BJ (cell line): ENCODE measurements around the gene EHD4. TPM values are rescaled to one million over a fixed set of nuclear protein-coding genes. Genes with fewer than 3 reads are reported as not detected.

Experiments used
- CTCF ChIA-PET: fragments of 350-600 bp; formaldehyde crosslinking; extraction: SDS; loops from one replicate; lab custom pipeline; 2021; ENCODE audit warnings: antibody characterized with exemption, inconsistent platforms; lab: Yijun Ruan, JAX
- POLR2A ChIA-PET: fragments of 300-600 bp; sonication (Branson Sonifier 250); formaldehyde crosslinking; extraction: SDS; loops from one replicate; lab custom pipeline; 2021; ENCODE audit warnings: antibody characterized with exemption; lab: Charles Lee
- DNase-seq: peaks from one replicate; pipeline ENCODE4 v3.0.0-alpha.2; 2011; ENCODE audit warnings: low read depth
- H3K27me3 ChIP-seq: 2 replicates; pipeline ENCODE4 v1.6.0; 2011; ENCODE audit warnings: low read length; ENCODE audit not compliant: control insufficient read depth, insufficient read depth
- H3K36me3 ChIP-seq: 2 replicates; pipeline ENCODE4 v1.5.1; 2011; ENCODE audit warnings: low read length; ENCODE audit not compliant: control insufficient read depth, insufficient read depth
- H3K4me3 ChIP-seq: 2 replicates; pipeline ENCODE4 v1.5.1; 2011; ENCODE audit warnings: low read depth, mild to moderate bottlenecking, control low read depth, low read length
- polyA plus RNA-seq: library from polyadenylated mRNA; depleted of rRNA; stranded (reverse); fragments of >200 nt; gene quantifications from 2 replicates; pipeline ENCODE4 v1.2.3, GENCODE V29; 2011
- TF ChIP-seq, protein P1 (sequence below): IDR thresholded peaks from 2 replicates; pipeline ENCODE4 v1.5.1; 2011; ENCODE audit warnings: low read depth, mild to moderate bottlenecking, control low read depth, inconsistent platforms, low read length, moderate library complexity; ENCODE audit not compliant: insufficient read depth

The EHD4 gene
- polyA plus RNA-seq, 1 experiment, result 17.0 TPM

DNA sequence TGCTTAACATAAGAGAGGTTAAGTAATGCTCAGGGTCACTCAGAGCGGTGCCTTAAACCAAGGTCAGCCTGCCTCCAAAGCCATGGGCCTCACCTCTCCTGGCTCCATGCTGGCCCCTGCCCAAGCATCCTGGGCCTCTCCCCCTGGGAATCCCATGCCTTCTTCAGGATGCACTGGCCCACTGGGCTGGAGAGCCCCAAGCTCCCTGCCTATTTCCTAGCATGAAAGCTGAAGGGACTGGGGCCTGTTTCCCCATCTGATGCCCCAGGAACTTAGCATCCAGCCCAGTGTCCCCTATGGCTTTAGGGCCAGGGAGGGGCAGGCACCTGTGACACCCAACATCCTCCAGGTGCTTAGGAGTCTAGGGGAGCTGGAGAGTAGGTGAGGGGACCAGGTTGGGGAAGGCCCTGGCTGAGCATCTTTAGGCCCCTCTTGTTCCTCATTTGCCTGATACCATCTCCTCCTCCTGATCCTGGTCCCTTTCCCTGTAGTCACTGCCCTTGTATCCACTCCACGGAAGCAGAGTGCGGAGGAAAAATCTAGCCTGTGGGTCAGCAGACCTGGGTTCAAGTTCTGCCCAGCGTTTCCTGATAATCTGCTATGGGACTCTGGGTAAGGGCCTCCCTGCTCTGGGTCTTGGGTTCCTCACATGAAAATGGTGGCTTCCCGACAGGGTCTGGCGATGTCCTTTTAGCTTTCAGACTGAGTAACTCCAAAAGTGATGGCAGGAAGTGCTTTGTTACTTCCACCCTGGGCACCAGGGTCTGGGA is 28.6 kb downstream of the EHD4 start:
- TF ChIP-seq, protein P1, sequence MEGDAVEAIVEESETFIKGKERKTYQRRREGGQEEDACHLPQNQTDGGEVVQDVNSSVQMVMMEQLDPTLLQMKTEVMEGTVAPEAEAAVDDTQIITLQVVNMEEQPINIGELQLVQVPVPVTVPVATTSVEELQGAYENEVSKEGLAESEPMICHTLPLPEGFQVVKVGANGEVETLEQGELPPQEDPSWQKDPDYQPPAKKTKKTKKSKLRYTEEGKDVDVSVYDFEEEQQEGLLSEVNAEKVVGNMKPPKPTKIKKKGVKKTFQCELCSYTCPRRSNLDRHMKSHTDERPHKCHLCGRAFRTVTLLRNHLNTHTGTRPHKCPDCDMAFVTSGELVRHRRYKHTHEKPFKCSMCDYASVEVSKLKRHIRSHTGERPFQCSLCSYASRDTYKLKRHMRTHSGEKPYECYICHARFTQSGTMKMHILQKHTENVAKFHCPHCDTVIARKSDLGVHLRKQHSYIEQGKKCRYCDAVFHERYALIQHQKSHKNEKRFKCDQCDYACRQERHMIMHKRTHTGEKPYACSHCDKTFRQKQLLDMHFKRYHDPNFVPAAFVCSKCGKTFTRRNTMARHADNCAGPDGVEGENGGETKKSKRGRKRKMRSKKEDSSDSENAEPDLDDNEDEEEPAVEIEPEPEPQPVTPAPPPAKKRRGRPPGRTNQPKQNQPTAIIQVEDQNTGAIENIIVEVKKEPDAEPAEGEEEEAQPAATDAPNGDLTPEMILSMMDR, result no peak
- no peak overlapping the region for H3K4me3 ChIP-seq
- no peaks in the 10 kb centered on the region for H3K27me3 ChIP-seq
- DNase-seq, result no peak
- ChIA-PET POLR2A (interaction anchor here (0.9 kb wide), 1 partner anchor 28 kb away, joined by 3 read pairs; the partner anchor contains the start of gene EHD4), CTCF (interaction anchor here (1.2 to 1.5 kb wide), 3 partner anchors 9 to 13 kb away, joined by 3 to 6 read pairs (median 3); no protein-coding TSS in a partner anchor)
- H3K36me3 ChIP-seq, result peaks cover 4% of the 10 kb centered on the region; the same call in 1 of the 2 replicates

DNA sequence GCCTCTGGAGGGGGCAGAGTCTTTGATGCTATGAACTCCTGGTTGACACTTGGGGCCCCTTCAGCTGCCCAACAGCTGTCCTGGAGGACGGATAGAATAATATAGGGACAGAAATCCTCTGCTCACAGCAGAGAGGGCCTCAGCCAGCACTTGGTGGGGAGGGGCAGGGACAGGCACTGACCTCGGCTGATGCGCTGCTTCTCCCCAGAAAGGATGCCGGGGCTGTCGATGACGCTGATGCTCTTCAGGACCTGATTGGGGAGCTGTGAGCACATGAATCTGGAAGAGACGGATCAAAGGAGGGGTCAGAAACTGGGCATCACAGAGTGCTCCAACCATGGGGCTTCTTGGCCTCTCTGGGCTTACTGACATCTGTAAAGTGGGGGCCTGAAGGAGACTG is 29.5 kb downstream of the EHD4 start:
- no peak overlapping the region for H3K4me3 ChIP-seq
- peaks cover 4% of the 10 kb centered on the region; the same call in 1 of the 2 replicates for H3K36me3 ChIP-seq
- no peaks in the 10 kb centered on the region for H3K27me3 ChIP-seq
- TF ChIP-seq, protein P1, result no peak
- ChIA-PET POLR2A (no interaction called here), CTCF (interaction anchor here (1.2 to 1.5 kb wide), 2 partner anchors 12 to 13 kb away, joined by 3 read pairs; no protein-coding TSS in a partner anchor)
- no peak for DNase-seq

DNA sequence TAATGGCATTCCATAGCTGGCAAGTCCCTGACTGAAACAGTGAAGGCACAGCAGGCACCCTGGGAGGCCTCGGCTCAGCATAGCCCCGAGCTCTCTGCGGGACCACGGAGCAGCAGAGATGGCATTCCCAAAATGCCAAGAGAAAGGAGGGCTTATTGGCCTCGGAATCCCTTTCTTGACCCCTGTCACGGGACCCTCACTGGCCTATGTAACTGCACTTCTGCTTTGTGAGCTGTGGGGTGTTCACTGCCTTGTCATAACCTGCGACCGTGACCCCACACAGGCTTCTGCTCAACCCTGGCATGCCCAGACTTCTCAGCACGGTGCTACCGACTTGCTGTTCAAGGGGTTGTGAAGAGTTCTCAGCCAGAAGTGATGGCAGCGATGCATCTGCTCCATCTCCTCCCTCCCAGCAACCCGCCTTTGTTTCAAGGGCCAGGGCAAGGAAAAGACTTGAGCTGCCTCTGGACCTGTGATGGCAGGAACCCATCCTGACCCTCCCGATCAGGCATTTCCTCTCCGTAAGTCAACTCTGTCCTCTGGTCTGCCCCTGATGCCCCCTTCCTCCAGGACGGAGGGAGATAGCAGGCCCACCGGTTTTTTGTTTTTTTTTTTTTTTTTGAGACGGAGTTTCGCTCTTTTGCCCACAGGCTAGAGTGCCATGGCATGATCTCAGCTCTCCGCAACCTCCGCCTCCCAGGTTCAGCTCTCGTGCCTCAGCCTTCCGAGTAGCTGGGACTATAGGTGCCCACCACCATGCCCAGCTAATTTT is 30.5 kb downstream of the EHD4 start:
- ChIA-PET CTCF (interaction anchor here (0.6 to 2.1 kb wide), 2 partner anchors 41 to 48 kb away, joined by 3 to 7 read pairs; no protein-coding TSS in a partner anchor), POLR2A (interaction anchor here (0.7 kb wide), 1 partner anchor 161 kb away, joined by 3 read pairs; no protein-coding TSS in a partner anchor)
- TF ChIP-seq, protein P1, result no peak
- DNase-seq, result no peak
- Histone ChIP-seq H3K4me3 (no peak overlapping the region), H3K27me3 (no peaks in the 10 kb centered on the region), H3K36me3 (peaks cover 4% of the 10 kb centered on the region; the same call in 1 of the 2 replicates)

DNA sequence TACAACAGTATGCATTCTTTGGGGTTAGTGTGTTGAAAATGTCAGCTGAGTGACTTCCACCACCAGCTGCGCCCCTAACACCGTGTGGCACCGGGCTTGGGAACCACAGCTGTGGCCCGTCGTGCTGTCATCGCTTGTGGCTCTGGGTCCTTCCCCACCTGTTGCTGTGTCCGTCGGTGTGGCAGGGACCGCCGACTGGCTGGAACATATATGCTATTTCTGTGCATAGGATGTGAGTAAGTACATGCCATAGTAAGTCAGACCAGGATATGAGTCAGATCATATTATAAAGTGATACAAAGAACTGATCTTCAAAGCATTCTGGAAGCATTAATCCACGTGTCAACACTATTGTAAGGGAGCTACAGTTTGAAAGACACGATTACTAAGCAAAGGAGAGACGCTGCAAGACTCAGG is 31.9 kb downstream of the EHD4 start:
- CTCF ChIA-PET, result interaction anchor here (2.1 kb wide), 1 partner anchor 49 kb away, joined by 7 read pairs; no protein-coding TSS in a partner anchor
- Histone ChIP-seq H3K4me3 (no peak overlapping the region), H3K27me3 (no peaks in the 10 kb centered on the region), H3K36me3 (peaks cover 4% of the 10 kb centered on the region; the same call in 1 of the 2 replicates)
- DNase-seq, result no peak
- POLR2A ChIA-PET, result no interaction called here
- TF ChIP-seq, protein P1, result no peak
